ENCODE measurements around the gene SLC9A9. TPM values are rescaled to one million over a fixed set of nuclear protein-coding genes. Genes with fewer than 3 reads are reported as not detected.
"Not testable (repeated sequence)": the region's sequence is repeated elsewhere in the genome, so short reads cannot be mapped to it uniquely, and the experiment has no call there.

Gene SLC9A9
- total RNA-seq, 3 donors from 2014 or later, result 6.2 to 17.3 (median 7.8) TPM

DNA sequence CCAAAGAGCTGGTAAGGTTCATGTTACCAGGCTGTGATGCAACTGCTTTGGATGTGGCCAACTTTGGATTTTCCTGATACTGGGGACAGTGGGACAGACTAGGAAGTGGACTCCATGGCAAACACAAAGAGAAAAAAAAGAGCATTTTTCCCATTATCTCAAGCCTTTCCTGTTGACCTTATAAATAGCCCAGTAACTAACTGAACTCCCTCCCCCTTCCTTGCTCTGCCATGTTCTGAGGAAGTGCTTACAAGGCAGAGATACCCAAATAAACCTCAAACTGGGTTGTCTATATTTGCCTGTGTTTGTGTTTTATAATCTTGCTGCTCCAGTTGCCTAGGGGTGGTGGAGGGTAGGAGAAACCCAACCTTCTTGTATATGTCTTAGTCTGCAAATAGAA is 27.3 kb upstream of the SLC9A9 start:
- Histone ChIP-seq H3K27me3 (no peaks in the 10 kb centered on the region), H3K27ac (no peak overlapping the region), H3K9me3 (no peaks in the 10 kb centered on the region), H3K4me3 (no peak overlapping the region), H3K36me3 (no peaks in the 10 kb centered on the region), H3K4me1 (no peaks in the 10 kb centered on the region)
- TF ChIP-seq, protein P1, sequence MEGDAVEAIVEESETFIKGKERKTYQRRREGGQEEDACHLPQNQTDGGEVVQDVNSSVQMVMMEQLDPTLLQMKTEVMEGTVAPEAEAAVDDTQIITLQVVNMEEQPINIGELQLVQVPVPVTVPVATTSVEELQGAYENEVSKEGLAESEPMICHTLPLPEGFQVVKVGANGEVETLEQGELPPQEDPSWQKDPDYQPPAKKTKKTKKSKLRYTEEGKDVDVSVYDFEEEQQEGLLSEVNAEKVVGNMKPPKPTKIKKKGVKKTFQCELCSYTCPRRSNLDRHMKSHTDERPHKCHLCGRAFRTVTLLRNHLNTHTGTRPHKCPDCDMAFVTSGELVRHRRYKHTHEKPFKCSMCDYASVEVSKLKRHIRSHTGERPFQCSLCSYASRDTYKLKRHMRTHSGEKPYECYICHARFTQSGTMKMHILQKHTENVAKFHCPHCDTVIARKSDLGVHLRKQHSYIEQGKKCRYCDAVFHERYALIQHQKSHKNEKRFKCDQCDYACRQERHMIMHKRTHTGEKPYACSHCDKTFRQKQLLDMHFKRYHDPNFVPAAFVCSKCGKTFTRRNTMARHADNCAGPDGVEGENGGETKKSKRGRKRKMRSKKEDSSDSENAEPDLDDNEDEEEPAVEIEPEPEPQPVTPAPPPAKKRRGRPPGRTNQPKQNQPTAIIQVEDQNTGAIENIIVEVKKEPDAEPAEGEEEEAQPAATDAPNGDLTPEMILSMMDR (IDR thresholded peaks at IDR 0.05), result no peak
- no peak for TF ChIP-seq POLR2AphosphoS5 (IDR thresholded peaks at IDR 0.05)
- no peak for TF ChIP-seq POLR2A (IDR thresholded peaks at IDR 0.05)
- DNase-seq (ENCODE audit: low spot score in 2 of 2), result no peak
- intact Hi-C loops (cut with DNase I; ENCODE audit: low total_unique reads), result no loop called here

DNA sequence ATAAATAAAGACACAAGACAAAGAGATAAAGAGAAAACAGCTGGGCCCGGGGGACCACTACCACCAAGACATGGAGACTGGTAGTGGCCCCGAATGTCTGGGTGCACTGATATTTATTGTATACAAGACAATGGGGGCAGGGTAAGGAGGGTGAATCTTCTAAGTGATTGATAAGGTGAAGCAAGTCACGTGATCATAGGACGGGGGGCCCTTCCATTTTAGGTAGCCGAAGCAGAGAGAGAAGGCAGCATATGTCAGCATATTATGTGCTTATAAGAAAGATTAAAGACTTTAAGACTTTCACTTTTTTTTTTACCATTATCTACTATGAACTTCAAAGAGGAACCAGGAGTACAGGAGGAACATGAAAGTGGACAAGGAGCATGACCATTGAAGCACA is 25.3 kb upstream of the SLC9A9 start:
- not testable (repeated sequence) for H3K9me3 ChIP-seq; DNase-seq (ENCODE audit: low spot score in 2 of 2); H3K4me1 ChIP-seq; H3K27me3 ChIP-seq; H3K36me3 ChIP-seq; H3K4me3 ChIP-seq; H3K27ac ChIP-seq
- intact Hi-C loops (cut with DNase I; ENCODE audit: low total_unique reads), result loop anchor here (5.0 kb wide), 1 partner anchor 486 kb away; no protein-coding TSS in a partner anchor

DNA sequence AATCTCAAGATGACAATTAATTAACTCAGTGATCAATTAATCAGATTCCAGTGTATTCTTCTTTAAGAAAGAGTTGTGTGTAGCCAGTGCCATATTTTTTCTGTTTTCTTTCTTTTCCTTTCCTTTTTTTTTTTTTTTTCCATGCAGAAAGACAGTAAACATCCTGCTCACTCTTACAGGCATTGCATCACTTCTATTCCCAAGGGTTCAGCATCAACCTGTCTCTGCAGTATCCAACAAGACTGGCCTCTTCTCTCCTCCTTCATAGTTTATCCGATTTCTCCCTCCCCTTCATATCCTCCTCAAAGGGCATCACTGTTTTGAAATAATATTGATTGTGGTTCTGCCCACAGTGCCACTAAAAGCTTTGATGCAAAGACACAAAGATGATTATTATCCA is 17.0 kb upstream of the SLC9A9 start:
- Histone ChIP-seq H3K4me1 (no peaks in the 10 kb centered on the region), H3K27me3 (no peaks in the 10 kb centered on the region), H3K9me3 (no peaks in the 10 kb centered on the region), H3K27ac (no peak overlapping the region), H3K36me3 (no peaks in the 10 kb centered on the region), H3K4me3 (no peak overlapping the region)
- no peak for DNase-seq (ENCODE audit: low spot score in 2 of 2)
- TF ChIP-seq, protein P1 (IDR thresholded peaks at IDR 0.05), result no peak
- TF ChIP-seq POLR2AphosphoS5 (IDR thresholded peaks at IDR 0.05), result no peak
- no peak for TF ChIP-seq POLR2A (IDR thresholded peaks at IDR 0.05)
- intact Hi-C loops (cut with DNase I; ENCODE audit: low total_unique reads), result no loop called here

DNA sequence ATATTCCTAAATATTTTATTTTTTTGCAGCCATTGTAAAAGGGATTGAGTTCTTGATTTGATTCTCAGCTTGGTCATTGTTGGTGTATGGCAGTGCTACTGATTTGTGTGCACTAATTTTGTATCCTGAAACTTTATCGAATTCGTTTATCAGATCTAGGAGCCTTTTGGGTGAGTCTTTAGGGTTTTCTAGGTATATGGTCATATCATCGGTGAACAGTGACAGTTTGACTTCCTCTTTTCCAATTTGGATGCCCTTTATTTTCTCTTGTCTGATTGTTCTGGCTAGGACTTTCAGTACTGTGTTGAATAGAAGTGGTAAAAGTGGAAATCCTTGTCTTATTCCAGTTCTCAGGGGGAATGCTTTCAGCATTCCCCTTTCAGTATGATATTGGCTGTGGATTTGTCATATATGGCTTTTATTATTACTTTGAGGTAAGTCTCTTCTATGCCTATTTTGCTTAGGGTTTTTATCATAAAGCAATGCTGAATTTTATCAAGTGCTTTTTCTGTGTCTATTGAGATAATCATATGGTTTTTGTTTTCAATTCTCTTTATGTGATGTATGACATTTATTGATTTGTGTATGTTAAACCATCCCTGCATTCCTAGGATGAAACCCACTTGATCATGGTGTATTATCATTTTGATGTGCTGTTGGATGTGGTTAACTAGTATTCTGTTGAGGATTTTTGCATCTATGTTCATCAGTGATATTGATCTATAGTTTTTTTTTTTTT is 11.4 kb upstream of the SLC9A9 start:
- H3K4me3 ChIP-seq, result no peak overlapping the region
- H3K27me3 ChIP-seq, result no peaks in the 10 kb centered on the region
- intact Hi-C loops (cut with DNase I; ENCODE audit: low total_unique reads), result no loop called here
- TF ChIP-seq POLR2A (IDR thresholded peaks at IDR 0.05), result no peak
- TF ChIP-seq, protein P1 (IDR thresholded peaks at IDR 0.05), result no peak
- no peak for TF ChIP-seq POLR2AphosphoS5 (IDR thresholded peaks at IDR 0.05)
- no peaks in the 10 kb centered on the region for H3K4me1 ChIP-seq
- no peaks in the 10 kb centered on the region for H3K36me3 ChIP-seq
- no peak for DNase-seq (ENCODE audit: low spot score in 2 of 2)
- H3K9me3 ChIP-seq, result no peaks in the 10 kb centered on the region
- H3K27ac ChIP-seq, result no peak overlapping the region

DNA sequence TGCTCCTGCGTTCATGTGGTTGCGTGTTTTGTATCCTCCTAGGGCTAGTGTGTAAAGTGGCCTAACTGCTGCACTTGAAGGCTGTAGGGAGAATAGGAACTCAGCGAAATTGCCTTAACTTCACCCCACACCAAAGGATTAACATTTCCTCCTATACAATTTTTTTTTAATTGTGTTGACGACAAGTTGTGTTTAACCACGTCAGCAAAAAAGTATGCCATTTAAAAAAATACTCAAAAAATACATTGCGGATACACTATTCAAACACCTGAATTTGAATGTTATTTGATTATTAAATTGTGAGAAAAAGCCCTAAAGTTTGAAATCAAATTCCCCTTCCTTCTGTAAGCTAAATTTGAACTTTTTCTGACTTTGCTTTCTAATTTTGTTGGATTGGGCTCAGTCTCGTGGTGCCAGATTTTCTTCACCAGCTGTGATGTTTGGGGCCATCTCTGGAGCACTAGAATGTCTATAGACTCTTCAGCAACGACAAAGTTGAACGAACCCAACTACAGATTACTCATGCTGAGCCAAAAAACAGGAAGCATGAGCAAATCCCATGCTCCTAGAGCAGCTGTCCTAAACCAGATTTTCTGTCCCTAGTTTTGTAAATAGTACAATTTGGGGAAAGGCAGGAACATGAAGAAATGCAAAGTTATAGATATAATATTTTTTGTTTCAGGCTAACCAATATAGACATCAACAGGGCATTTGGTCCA is 8.1 kb upstream of the SLC9A9 start:
- H3K27me3 ChIP-seq, result no peaks in the 10 kb centered on the region
- TF ChIP-seq POLR2AphosphoS5 (IDR thresholded peaks at IDR 0.05) (no peak), POLR2A (IDR thresholded peaks at IDR 0.05) (no peak)
- TF ChIP-seq, protein P1 (IDR thresholded peaks at IDR 0.05), result no peak
- no peaks in the 10 kb centered on the region for H3K9me3 ChIP-seq
- H3K27ac ChIP-seq, result no peak overlapping the region
- H3K4me1 ChIP-seq, result no peaks in the 10 kb centered on the region
- no peak for DNase-seq (ENCODE audit: low spot score in 2 of 2)
- intact Hi-C loops (cut with DNase I; ENCODE audit: low total_unique reads), result no loop called here
- no peak overlapping the region for H3K4me3 ChIP-seq
- H3K36me3 ChIP-seq, result no peaks in the 10 kb centered on the region

Data from breast epithelium (tissue), 4 donors.